Stimulated activated CD4-positive, alpha-beta T cell treated with anti-CD3 and anti-CD28 coated beads, Interleukin-2, amount 100 ng/mL, for 4 hours (primary cell): ENCODE measurements around the gene MAPRE3.

Source experiments
- DNase-seq: peaks from one replicate; pipeline ENCODE4 v3.0.0-alpha.2; 2020; ENCODE audit warnings: low read depth

Gene MAPRE3

DNA sequence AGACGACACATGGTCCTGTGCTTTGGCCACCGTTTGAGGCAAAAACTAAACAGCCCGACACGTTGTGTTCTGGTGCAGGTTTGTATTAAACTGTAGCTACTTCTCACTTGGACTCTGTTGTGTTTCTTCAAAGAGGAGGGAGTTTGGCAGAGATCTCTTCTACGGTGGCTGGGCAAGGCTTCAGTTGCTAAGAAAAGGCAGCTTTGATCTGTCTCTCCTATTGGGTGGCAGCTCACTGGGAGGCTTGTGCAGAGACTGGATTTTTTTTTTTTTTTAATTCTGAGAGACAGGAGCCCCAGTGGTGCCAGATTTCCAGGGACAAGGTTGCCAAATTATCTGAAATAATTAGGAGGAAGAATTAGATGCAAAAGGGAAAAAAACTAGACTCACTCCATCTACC, 20.2 kb upstream of the MAPRE3 start:
- DNase-seq = no peak

DNA sequence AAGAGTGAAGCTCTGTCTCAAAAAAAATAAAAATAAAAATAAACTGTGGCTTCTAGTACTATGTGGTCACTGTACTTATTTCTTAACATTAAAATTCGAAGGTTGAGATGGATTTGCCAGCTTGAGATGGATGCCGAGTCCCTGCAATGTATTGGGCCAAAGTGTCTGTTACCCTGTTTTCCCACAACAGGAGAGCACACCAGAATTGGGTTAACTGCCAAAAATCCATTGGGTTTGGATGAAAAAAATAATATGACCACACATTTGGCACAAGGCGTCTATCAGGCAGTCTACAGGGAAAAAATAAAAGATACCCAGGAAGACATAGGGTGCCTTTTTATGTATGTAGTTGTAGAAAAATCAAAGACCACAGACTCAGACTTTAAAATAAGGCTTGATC, 19.2 kb upstream of the MAPRE3 start:
- no peak for DNase-seq

DNA sequence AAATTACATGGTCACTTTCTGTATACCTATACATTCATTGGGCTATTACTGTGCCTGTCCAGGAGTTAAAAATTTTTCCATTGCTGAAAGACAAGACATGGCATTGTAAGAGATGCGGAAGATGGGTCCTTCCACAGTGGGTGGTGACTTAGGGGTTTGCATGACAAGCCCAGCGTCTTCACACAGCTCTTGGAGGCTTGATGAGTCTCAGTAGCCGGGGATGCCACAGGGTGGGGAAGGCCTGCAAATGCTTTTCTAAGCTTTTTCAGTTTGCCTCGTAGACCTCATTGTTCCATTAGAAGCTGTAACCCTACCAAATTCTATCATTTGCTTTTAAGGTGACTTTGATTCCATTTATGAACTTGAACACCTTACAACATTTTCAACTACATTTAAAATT, 18.1 kb upstream of the MAPRE3 start:
- DNase-seq = no peak

DNA sequence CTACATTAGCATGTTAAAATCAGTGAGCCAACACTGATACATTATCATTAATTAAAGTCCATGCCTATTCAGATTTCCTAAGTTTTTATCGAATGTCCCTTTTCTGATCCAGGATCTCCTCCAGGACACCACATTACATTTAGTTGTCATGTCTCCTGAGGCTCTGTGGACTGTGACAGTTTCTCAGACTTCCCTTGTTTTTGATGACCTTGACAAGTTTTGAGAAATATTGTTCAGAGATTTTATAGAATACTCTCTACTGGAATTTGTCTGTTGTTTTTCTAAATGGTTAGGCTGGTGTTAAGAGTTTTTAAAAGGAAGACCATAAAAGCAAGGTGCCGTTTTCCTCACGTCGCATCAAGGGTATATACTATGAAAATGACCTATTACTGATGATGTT, 16.3 kb upstream of the MAPRE3 start:
- no peak for DNase-seq

DNA sequence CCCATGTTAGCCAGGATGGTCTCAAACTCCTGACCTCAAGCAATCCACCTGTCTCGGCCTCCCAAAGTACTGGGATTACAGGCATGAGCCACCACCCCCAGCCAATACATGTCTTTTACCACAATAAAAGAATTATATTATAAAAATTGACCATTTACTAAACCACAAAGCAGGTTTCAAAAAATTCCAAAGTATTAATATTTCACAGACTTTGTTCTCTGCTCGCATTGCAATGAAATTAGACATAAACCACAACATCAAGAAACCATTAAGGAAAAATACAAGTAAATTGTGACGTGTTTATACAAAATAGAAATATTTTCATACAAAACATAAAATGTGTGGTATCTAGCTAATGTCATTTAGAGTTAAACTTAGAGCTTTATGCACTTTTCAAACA, 13.4 kb upstream of the MAPRE3 start:
- no peak for DNase-seq

DNA sequence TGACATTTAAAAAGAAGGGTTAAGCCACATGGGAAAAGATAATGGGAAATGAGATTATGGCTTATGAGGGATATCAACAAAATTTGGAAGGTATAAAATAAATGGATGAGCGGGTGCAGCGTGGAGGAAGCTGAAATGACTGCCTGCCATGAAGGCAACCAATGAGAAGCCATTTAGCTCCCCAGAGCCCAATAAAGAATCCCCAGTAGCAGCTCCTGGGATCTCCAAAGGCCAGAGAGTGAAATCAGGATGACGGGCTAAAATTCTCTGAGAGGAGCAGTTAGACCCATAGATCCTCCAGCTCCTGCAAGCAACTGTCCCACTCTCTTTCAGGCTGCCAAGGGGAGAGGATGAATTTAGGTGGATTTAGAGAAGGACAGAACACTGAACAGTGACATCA, 12.9 kb upstream of the MAPRE3 start:
- no peak for DNase-seq

DNA sequence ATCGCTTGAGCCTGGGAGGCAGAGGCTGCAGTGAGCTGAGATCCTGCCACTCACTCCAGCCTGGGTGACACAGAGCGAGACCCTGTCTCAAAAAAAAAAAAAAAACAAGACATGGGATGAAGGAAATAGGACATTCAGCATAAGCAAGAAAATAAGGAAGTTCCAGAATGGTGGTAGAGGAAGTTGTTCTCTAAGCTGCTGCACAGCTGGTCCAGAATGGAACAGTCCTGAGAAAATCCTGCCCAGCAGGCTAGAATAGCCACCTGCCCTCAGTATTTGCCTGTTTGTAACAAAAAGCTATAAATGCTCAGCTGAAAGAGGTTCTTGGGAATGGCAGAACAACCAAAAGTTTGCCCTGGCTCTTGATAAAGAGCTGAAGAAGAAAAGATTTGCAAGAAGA, 11.1 kb upstream of the MAPRE3 start:
- no peak for DNase-seq

DNA sequence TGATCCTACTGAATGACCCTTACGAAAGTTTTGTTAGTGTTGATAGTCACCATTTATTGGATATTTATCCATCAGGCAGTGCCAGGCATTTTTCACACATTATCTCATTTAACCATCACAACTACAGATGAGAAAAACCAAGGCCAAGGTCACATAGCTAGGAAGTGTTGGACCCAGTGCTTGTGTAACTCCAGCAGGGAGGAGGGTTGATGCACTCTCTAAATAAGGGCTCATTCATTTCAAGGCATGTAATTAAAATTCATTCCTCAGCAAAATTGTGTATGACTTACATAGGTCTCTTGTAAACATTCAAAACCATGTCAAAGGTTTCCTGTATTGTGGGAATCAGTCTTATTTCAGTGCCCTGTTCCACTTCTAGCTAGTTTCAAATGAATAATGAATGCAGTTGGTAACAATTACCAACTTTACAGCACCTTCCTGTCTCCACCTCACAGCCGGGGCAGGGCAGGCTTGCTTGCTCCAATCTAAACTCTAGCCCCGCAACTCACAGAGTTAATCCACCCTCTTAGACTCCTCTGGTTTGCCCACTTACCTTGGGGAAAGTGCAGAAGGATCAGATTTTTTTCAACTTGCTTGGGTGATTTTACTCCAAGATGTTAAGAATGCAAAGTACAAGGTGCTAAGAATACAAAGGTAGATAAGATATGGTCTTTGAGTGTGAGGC, 5.8 kb upstream of the MAPRE3 start:
- DNase-seq = no peak

DNA sequence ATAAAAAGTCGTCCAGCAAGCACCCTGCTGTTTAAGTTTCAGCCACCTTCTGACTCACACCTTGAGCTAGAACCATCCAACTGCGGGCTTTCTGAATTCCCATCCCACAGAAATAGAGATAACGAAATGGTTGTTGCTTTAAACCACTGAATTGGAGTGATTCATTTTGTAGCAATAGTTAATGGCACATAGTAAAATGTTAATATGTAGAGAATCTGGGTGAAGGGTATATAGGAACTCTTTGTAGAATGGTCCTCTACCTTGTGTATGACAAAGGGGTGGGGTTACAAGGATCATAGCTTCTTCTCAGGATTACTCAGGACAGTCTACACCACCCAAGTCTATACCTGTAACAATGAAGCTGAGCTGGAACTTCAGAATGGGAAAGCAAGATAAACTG, 2.4 kb upstream of the MAPRE3 start:
- no peak for DNase-seq

DNA sequence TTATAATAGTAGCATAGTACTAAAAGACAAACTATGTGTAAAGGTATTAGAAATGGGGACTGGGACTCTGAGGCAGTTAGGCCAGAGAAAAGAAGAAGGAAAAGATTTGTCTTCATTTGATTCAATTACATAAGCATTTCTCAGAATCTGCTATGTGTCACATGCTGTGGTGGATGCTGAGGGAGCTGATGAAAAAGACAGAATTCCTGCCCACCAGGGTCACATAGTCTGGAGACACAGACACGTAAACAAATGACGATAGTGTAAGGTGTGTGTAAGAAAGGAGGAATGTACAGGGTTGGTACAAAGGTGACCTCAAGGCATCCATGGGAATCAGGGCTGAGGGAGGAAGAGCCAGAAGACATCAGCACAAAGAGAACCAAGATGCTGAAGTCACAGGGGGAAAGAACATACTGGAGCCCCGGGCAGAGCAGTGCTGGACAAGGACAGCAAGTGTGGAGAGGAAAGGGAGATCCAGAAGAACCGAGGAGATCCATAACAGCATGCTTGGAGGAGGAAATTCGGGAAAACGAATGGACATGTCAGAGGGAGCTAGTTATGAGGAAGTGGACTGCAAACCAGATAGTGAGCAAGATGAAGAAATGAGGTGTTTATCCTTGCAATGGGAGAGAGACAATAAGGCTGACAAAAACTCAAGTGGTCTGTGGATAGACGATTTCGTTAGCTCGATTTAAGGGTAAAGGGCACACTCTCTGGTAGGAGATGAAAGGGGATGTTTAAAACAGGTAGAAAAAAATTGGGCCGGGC, 1.2 kb upstream of the MAPRE3 start:
- no peak for DNase-seq

DNA sequence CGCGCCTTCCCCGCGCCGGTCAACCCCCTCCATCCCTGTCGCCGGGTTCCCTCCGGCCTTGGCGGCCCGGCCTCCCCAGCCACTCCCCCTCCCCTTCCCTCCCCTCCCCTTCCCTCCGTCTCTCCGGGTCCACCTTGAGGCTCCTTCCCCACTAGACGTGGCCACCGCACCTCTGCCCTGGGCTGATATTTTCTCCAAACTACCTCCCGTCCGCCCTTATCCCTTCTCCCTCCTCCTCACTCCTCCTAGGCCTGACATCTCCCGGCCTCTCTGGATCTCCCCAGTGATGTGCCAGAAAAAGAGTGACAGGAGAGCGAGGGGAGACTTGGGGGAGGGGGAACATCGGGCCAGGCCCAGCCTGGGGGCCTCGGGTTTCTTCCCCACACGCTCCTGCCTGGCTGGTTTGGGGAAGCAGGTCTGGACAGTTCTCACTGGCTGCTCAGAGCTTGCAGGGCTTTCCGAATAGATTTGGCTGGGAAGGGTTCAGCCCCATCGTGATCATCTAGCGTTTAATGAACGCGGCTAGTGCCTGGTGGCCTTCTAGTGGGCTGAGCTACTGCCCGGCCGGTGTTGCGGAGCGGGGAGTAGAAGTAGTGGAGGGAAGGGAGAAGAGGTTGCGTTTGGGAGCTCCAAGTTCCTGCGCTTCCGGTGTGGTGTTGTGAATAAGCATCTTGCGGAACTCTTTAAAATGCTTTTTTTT, 641 bp downstream of the MAPRE3 start:
- DNase-seq = no peak

DNA sequence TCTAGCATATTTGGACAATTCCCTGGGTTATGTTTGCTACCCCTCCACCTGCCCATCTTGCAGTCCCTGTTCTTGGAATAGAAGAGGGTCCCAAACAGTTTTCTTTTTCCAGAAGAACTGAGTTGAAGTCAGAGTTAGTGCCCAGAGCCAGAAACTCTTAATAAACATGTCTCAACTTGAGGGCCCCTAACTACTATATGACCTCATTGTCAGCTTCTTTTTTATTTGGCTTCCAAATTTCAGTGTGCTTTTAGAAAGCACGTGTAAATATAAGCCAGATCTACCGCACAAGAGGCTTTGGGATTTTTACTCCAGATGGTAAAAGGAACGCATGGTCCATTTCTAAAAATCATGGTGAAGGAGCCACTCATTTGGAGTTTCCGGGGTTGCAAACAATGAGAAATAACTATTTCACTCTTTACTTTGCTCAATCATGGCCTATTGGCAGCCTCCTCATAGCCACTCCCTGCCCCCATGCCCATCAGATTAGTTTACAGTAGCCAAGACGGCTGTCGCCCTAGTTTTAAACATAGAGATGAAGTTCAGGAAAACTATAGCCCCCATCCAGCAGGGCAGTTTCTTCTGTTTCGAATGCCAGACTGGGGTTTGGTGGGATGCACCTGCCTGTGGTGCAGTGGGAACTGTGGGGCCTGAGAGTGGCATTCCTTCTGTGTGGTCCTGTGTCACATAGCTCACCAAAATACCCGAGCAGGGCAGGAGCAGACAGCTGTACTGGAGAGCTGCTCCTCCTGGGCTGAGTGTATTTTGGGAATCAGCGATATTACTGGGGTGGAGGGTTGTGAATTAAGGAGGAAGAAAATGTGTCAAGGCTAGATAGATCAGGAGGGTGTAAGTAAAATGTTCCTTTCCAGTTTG, 1.7 kb downstream of the MAPRE3 start:
- no peak for DNase-seq

DNA sequence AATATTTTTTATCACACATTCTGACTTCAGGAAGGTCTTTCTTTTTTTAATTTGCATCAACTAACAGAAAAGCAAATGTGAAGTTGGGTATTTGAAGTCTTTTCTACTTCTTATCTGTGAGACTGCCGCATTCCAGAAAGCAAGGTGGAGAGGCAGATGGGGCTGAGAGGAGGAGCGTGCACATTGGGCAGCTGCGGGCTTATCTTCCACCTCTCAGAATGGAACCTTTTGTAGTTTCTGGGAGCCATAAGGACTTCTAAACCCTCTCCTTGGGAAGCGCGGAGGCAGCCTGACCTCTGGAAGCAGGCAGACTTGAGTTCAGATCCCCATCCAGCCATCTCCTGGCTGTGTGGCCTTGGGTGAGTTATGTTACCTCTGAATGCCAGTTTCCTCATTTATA, 3.9 kb downstream of the MAPRE3 start:
- DNase-seq = no peak

DNA sequence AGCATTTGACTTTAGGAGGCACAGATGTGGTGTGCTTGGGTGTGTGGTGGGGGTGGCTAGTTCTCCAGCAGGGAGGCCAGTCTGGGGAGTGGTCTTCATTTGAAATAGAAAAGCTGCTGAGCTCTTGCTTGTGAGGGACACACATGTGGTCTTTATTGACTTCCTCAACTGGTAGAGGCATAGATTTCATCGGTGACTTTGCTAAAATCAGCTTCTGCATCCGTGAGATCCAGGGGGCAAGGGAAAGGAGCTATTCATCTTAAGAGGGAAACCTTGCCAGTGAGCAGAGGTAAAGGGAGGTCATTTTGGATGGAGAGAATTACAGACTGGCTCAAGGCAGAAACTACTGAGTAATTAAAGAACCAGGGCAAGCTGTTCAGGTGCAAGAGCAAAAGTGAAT, 4.7 kb downstream of the MAPRE3 start:
- DNase-seq = no peak

DNA sequence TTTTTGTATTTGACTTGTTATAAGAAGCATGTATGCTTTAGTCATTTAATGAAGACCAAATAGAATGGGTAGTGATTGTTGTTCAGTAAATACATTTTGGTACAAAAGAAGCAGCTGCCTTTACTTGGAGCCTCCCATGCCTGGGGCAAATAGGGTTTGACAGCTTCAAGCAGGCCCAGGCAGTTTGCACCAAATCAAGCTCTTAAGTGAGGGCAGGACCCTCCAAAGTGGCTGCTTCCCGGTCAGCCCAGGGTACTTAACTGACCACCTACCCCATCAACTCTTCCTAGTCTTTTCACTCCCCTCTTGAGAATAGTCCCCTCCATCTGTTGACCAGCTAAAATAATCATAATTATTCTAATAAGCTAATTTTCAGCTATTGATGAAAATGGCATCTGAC, 5.2 kb downstream of the MAPRE3 start:
- no peak for DNase-seq

DNA sequence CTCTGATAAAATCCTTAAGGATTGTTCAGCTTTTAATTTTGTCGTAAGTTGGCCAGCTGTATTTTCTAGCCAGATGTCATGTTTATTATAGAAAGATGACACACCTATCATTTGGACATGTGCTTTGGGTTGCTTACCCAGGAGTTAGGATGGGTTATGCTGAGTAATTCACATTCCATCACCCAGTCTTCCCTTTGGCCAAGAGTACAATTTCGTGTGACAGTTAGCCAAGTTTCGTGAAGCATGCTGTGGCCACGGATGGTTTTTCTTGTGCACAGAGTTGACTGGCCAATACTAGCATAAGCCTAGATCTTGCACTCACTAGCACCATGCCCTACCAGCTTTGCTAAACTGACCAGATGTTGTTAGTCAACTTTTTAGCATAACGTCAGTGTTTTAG, 5.8 kb downstream of the MAPRE3 start:
- no peak for DNase-seq

DNA sequence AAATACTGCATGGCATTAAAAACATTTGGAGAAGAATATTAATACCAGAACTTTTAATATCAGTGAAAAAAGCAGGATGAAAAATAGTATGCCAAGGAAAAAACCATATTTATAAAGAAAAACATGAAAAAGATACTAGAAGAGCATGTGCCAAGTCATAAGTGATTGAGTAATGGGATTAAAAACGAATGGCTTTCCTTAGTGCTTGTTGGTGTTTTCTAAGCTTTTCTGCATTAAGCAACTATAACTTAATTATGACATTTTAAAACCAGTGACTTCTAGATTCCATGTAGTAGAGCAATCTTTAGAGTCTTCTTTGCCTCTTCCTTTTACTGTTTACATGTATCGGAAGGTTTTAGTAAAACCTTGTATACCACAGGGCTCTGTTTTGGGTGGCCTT, 6.6 kb downstream of the MAPRE3 start:
- DNase-seq = no peak

DNA sequence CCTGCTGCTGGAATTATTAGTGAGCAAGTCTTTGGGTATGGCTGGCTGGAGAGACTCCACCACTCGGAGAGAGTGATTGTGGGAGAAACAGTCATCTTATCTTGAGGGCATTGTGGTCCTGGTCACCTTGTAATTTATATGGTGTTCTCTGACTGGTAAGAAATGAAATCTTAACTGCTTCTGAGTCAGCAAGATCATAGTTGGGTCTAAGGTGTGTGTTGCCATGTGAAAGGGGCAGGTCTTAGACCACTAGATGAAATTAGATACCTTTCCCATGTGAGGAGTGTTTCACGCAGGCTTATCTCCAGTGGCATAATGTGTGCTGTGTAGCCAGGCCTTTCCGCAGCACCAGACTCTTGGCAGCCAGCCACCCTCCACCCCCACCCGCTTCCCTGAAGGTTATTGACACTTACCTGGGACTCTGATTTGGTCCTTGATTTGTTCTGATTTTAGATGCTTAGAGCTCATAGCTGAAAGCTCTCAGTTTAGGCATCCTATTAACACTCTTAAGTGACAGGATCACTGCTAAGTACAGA, 7.7 kb downstream of the MAPRE3 start:
- no peak for DNase-seq

DNA sequence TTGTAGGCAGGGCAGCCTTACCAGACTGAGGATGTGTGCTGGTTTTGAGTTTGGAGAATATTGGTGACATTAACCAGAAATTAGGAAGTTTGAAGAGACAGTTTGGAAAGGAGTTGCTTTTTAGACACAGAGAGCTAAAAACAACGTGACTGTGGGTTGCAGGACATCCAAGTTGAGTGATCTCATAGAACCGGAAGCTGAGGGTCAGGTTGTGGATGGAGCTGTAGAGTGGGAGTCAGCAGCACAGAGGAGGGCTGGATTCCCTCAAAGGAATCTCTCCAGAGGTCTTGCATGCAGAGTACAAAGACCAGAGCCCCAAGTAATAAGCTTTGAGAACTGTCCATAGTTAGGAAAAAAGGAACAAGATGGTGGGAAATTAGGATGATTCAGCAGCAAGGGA, 9.3 kb downstream of the MAPRE3 start:
- DNase-seq = no peak

DNA sequence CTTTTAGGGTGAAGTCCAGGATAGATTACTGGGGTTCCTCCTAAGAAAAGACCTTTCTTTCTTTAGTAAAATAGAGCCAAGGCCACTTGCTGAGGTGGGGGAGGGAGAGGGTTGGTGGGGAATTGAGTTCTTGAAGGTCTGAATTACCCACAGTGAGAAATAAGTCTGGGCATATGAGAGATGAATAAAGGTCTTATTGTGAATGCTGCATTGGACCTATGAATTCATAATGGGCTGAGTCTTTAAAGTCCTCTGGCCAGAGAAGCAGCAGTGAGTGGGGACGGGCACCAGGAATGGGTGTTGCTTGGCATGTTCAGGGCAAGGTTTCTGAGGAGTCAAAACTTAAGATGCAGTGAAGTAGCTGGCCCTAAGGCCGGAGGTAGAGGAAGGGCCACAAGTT, 10.5 kb downstream of the MAPRE3 start:
- DNase-seq = no peak

DNA sequence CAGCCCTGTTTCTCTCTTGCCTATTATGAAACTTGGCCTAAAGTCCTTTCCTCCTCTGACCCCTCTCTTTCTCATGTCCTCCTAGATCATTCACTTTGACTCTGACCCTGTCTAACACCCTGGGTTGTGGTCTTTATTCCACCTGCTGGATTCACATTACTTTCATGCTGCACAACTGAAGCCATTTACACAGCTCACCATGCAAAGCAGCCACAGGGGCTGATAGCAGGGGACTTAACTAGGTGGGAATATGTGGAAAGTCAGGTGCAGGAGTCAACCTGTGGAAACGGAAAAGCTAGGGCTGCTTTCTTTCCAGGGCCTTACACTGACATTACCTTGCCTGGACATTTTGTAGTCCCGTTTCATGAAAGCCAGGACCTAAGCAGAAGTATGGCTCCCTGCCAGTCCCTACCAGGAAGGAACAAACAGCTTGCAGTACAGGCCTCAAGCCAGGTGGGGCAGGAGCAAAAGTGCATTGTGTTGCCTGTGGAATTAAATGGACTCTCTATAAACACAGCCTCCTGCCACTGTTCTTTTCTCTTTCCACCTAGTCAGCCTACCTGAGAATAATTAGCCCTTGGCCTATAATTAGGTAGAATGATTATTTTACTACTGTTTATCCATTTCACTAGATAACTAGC, 11.8 kb downstream of the MAPRE3 start:
- no peak for DNase-seq

DNA sequence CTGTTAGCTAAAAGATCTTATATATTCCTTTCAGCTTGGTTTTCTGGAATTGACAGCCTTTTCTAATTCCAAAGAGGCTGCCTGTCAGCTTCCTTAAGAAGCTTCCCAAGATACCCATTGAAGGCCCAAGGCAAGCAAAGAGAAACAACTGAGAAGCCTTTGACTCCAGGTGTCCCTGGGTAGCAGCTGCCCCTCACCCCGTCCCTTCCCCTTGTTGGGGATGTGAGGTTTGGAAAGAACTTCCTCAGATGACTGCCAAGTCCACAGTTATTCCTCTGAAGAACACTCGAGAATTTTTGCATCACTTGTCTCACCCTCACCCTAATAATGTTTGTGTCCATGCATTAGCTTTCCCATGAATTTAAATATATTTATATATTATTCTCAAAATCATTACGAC, 13.3 kb downstream of the MAPRE3 start:
- no peak for DNase-seq
